DND-41 (cell line): ENCODE data around the gene CHKB.

ENCODE experiments used
- ATAC-seq: fragments of 200-7000 bp; cut with Tn5 transposase; 3 replicates; pipeline ENCODE4 v1.9.1; 2021; ENCODE audit warnings: low read depth; ENCODE audit not compliant: insufficient read depth
- DNase-seq: peaks from one replicate; pipeline ENCODE4 v3.0.0-alpha.2; 2020
- H2AFZ ChIP-seq: 2 replicates; pipeline ENCODE4 v1.6.0; 2012; ENCODE audit warnings: low read depth, low read length
- H3K27ac ChIP-seq: 2 replicates; pipeline ENCODE4 v1.5.1; 2012; ENCODE audit warnings: low read length, inconsistent platforms
- H3K27me3 ChIP-seq: fragments of 200-600 bp; sonication (generic); 2 replicates; pipeline ENCODE4 v1.6.0; 2012; ENCODE audit warnings: low read length, mild to moderate bottlenecking, inconsistent platforms; ENCODE audit not compliant: insufficient read depth, poor library complexity
- H3K36me3 ChIP-seq: 2 replicates; pipeline ENCODE4 v1.5.1; 2012; ENCODE audit warnings: low read length, inconsistent platforms; ENCODE audit not compliant: insufficient read depth
- H3K4me1 ChIP-seq: 2 replicates; pipeline ENCODE4 v1.5.1; 2012; ENCODE audit warnings: mild to moderate bottlenecking, low read length; ENCODE audit not compliant: insufficient read depth
- H3K4me2 ChIP-seq: 2 replicates; pipeline ENCODE4 v1.6.0; 2012; ENCODE audit warnings: mild to moderate bottlenecking, moderate library complexity, low read length, inconsistent platforms; ENCODE audit not compliant: insufficient read depth
- H3K4me3 ChIP-seq, 2 experiments: fragments of 200-600 bp in 1 of 2; shearing (Covaris generic) in 1 of 2; 2 replicates each; pipeline ENCODE4 v1.5.1; 2012 to 2016; ENCODE audit warnings: inconsistent platforms in 2 of 2, low read length in 2 of 2, mild to moderate bottlenecking in 2 of 2, low read depth in 1 of 2, moderate library complexity in 1 of 2
- H3K79me2 ChIP-seq: 2 replicates; pipeline ENCODE4 v1.6.0; 2012; ENCODE audit warnings: low read length, inconsistent platforms; ENCODE audit not compliant: insufficient read depth
- H3K9ac ChIP-seq: 2 replicates; pipeline ENCODE4 v1.6.0; 2012; ENCODE audit warnings: low read depth, mild to moderate bottlenecking, inconsistent platforms, low read length, moderate library complexity
- H3K9me3 ChIP-seq: 2 replicates; pipeline ENCODE4 v1.5.1; 2012; ENCODE audit warnings: low read length, moderate library complexity, mild to moderate bottlenecking, inconsistent platforms; ENCODE audit not compliant: insufficient read depth, severe bottlenecking
- H4K20me1 ChIP-seq: 2 replicates; pipeline ENCODE4 v1.6.0; 2012; ENCODE audit warnings: low read length; ENCODE audit not compliant: insufficient read depth
- CTCF ChIP-seq: IDR thresholded peaks from 2 replicates; pipeline ENCODE4 v1.5.1; 2012; ENCODE audit warnings: borderline replicate concordance, low read length, moderate library complexity, mild to moderate bottlenecking; ENCODE audit not compliant: poor library complexity, severe bottlenecking; ENCODE audit errors: extremely low read depth
- EZH2 ChIP-seq: IDR thresholded peaks from 3 replicates; pipeline ENCODE4 v1.6.1; 2012; ENCODE audit warnings: borderline replicate concordance, low read depth, mild to moderate bottlenecking, moderate library complexity, low read length, inconsistent platforms; ENCODE audit not compliant: severe bottlenecking

The CHKB gene

GRCh38 chr22:50556703-50557102 is 25.9 kb downstream of the CHKB start:
- Histone ChIP-seq H3K4me1 (no peaks in the 10 kb centered on the region), H3K27me3 (no peaks in the 10 kb centered on the region), H3K27ac (no peak overlapping the region), H3K36me3 (no peaks in the 10 kb centered on the region), H3K4me3 (no peak overlapping the region), H4K20me1 (no peaks in the 10 kb centered on the region), H3K4me2 (no peak overlapping the region), H3K9me3 (no peaks in the 10 kb centered on the region), H3K9ac (no peak overlapping the region), H3K79me2 (no peaks in the 10 kb centered on the region), H2AFZ (no peak overlapping the region)
- no peak for ATAC-seq
- TF ChIP-seq EZH2 (no peak), CTCF (no peak)
- no peak for DNase-seq

- no peak for ATAC-seq
- no peak overlapping the region for H2AFZ ChIP-seq
- H4K20me1 ChIP-seq = no peaks in the 10 kb centered on the region
- DNase-seq = no peak
- no peak overlapping the region for H3K4me2 ChIP-seq
- no peak overlapping the region for H3K4me3 ChIP-seq
- no peaks in the 10 kb centered on the region for H3K79me2 ChIP-seq
- no peak overlapping the region for H3K9ac ChIP-seq
- H3K27me3 ChIP-seq = no peaks in the 10 kb centered on the region
- H3K4me1 ChIP-seq = no peaks in the 10 kb centered on the region
- no peaks in the 10 kb centered on the region for H3K36me3 ChIP-seq
- no peak overlapping the region for H3K27ac ChIP-seq
- TF ChIP-seq CTCF (no peak), EZH2 (no peak)
- no peaks in the 10 kb centered on the region for H3K9me3 ChIP-seq
Measured at GRCh38 chr22:50553310-50553709, 29.3 kb downstream of the CHKB start.

GRCh38 chr22:50551160-50551752 is 31.4 kb downstream of the CHKB start:
- no peaks in the 10 kb centered on the region for H3K79me2 ChIP-seq
- H3K9me3 ChIP-seq = no peaks in the 10 kb centered on the region
- H2AFZ ChIP-seq = no peak overlapping the region
- DNase-seq (no peak), ATAC-seq (no peak)
- H3K36me3 ChIP-seq = no peaks in the 10 kb centered on the region
- no peak overlapping the region for H3K27ac ChIP-seq
- TF ChIP-seq EZH2 (no peak), CTCF (no peak)
- H3K4me1 ChIP-seq = no peaks in the 10 kb centered on the region
- H3K27me3 ChIP-seq = no peaks in the 10 kb centered on the region
- no peak overlapping the region for H3K4me3 ChIP-seq
- no peak overlapping the region for H3K9ac ChIP-seq
- no peak overlapping the region for H3K4me2 ChIP-seq
- no peaks in the 10 kb centered on the region for H4K20me1 ChIP-seq

GRCh38 chr22:50550395-50550794 is 32.3 kb downstream of the CHKB start:
- H3K9ac ChIP-seq = no peak overlapping the region

More at GRCh38 chr22:50550395-50550794, 32.3 kb downstream of the CHKB start:
- peaks cover 8% of the 10 kb centered on the region for H3K4me1 ChIP-seq
- H3K36me3 ChIP-seq = no peaks in the 10 kb centered on the region
- no peaks in the 10 kb centered on the region for H3K79me2 ChIP-seq
- no peak overlapping the region for H2AFZ ChIP-seq
- no peak overlapping the region for H3K27ac ChIP-seq
- DNase-seq = no peak
- H3K27me3 ChIP-seq = no peaks in the 10 kb centered on the region
- H3K9me3 ChIP-seq = no peaks in the 10 kb centered on the region
- ATAC-seq = no peak
- no peak overlapping the region for H3K4me3 ChIP-seq
- no peak overlapping the region for H3K4me2 ChIP-seq
- no peaks in the 10 kb centered on the region for H4K20me1 ChIP-seq
- TF ChIP-seq CTCF = no peak
- TF ChIP-seq EZH2 = no peak
